HG03159 (cell line): Measurements from ENCODE around the gene EXPH5.
A peak's percentile ranks its signal among the peaks of the same experiment; 100 is the strongest.
"Not testable (repeated sequence)": the region's sequence is repeated elsewhere in the genome, so short reads cannot be mapped to it uniquely, and the experiment has no call there.

Experiments used
- ATAC-seq: cut with Tn5 transposase; IDR thresholded peaks from one replicate; pipeline ENCODE4 v1.9.1; 2021; ENCODE audit warnings: mild to moderate bottlenecking, moderate library complexity; ENCODE audit not compliant: unreplicated experiment

The EXPH5 gene

DNA sequence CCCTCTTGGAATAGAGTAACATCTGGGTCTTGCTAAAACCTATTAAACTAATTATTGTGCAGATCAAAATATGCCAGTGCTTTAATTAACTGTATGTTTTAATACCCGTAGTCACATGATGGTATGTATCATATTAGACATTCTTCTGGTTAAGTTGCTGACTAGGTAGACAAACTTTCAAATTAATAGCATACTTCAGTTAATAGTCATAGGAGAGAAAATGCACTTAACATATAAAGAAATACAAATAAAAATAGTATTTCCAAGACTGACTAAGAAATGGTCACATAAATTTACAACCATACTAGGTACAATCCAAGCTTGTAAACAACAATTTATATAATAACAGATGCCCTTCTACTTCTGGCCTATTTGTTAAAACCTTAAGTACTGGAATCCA, 7.6 kb upstream of the EXPH5 start:
- ATAC-seq = no peak

DNA sequence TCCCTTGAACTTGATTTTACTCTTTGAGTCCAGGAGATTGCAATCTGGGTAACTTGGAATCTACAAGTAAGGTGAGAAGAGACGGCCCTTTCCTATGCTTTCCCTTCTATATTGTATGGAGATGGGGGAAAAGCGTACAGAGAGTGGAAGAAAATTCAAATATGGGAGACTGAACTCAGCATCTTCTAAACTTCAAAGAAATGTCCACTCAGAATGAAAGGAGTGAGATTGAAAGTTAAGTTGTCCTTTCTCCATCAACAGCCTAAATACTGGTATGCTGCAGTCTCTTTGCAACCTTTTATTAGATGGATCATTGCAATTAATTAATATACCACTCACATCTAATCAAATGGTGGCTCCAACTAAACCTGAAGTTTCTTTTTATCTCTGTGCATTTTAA, 6.4 kb upstream of the EXPH5 start:
- ATAC-seq = no peak

DNA sequence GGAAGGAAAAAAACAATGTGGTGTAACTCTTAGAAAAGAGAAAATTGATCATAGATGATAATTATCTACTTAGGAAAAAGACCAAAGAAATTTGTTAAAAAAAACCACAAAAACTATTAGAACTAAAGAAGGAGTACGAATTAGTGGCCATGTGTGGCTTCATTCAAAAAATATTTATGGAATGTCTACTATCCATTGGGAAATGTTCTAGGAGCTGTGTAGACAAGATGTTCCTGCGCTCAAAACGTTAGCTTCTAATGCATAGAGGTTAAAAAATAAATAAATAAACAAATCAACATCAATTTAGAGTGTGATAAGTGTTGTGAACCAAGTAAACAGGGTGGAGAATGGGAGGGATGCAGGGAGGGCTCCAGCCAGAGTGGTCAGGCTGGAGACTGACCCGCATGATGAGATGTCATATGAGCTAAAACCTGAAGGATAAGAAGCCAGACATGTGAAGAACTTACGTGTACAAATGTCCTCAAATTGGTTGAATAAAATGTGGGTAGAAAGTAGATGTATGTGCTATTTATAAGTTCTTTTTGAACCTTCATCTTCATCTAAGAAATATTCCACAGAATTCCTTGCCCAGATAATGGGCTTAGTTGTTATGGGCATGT, 4.3 kb upstream of the EXPH5 start:
- ATAC-seq = no peak

DNA sequence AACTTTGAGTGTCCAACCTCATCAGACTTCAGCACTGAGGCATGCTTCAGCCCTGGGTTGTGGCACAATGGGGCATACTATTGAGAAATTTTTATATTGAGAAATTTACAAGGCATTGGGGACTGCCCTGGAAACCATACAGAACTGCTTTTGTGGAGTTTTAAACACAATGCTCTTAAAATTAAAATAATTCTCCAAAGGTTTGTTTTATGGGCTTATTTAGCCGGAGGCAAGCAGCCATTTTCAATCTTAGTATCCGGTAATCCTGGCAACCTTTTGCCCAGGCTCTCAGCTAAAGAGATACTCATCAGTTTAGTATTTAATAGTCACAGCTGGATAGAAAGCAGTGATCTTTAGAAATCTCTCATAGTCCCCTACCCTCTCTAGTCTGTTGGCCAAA, 3.1 kb upstream of the EXPH5 start:
- no peak for ATAC-seq

- ATAC-seq = no peak
Observed at GRCh38 chr11:108593923-108594434, 411 bp upstream of the EXPH5 start.

DNA sequence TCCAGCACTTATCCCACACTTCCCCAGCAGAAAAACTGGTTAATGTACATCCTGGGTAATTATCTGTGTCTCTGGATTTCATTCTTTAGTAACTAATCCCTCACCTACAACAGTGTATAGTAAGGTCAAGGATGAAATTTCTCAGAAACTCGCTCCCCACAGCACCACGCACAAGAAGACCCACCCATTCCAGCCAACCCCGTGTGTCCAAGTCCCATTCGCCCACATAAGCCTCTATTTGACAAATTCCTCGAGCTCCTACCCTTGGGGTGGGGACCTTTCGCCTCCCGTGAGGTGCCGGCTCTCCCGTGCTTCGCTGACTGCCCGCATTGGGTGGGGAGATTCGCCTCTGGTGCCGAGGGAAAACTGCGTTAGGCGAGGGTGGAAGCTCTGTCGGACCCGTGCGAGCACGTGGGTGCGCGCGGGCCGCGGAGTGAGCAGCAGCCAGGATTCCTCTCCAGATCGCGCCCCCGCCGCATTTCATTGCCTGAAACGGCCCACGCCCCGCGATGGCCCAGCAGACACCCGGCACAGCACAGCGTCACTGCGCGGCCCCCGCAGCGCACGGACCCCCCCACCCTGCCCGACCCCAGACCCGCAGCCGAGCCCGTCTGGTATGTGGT, 866 bp downstream of the EXPH5 start:
- ATAC-seq = peak; percentile 17

GRCh38 chr11:108591893-108592292, 1.7 kb downstream of the EXPH5 start:
- no peak for ATAC-seq

DNA sequence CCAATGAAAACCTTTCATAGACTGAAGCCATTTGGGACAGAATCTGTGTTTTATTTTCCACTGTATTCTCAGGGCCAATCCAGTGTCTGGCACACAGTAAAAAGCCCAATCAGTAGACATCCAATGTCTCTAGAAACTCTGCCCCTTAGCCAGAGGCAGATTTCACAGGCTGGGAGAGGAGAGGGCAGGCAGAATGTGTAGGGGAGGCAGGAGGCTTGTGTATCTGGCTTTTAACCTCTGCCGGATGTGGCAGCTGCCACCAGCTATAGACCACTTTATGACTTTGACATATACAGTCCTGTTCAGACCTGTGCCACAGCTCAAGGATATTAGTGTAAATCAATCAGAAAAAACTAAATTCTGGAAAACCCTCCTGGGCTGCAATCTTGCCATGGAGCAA, 4.4 kb downstream of the EXPH5 start:
- ATAC-seq = no peak

- ATAC-seq = no peak
Observed at GRCh38 chr11:108588287-108588686, 5.3 kb downstream of the EXPH5 start.

- ATAC-seq = peak; percentile 54
Observed at GRCh38 chr11:108587109-108587508, 6.5 kb downstream of the EXPH5 start.

DNA sequence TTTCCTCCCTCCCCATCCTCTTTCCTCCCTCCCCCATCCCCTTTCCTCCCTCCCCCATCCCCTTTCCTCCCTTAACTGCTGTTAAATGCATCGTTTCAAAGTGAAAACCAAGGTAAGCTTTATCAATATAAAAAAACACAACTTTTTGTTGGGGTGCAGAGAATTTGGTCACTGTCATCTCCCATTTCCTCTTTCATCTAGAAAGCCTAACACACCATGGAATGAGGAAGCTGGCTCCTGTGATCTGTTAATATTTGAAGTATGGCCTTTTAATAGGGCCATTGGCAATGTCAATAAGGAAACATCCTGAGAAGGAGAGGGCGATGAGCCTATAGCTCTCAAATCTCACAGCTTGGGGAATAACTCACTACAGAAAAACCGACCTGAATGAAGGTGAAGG, 7.0 kb downstream of the EXPH5 start:
- peak; percentile 23 for ATAC-seq

GRCh38 chr11:108586185-108586584, 7.4 kb downstream of the EXPH5 start:
- ATAC-seq = not testable (repeated sequence)

DNA sequence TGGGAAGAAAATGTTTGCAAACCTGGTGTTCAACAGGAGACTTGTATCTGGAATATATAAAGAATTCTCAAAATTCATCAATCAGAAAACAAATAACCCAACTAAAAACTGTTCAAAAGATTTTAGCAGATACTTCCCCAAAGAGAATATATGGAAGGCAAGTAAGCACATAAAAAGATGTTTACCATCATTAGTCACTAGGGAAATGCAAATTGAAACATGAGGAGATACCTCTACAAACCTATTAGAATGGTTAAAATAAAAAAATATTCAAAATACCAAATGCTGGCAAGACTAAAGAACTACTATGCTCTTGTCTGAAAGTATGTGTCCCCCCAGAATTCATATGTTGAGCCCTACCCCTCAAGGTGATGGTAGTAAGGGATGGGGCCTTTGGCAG, 8.6 kb downstream of the EXPH5 start:
- no peak for ATAC-seq

- no peak for ATAC-seq
Observed at GRCh38 chr11:108580645-108581044, 12.9 kb downstream of the EXPH5 start.

DNA sequence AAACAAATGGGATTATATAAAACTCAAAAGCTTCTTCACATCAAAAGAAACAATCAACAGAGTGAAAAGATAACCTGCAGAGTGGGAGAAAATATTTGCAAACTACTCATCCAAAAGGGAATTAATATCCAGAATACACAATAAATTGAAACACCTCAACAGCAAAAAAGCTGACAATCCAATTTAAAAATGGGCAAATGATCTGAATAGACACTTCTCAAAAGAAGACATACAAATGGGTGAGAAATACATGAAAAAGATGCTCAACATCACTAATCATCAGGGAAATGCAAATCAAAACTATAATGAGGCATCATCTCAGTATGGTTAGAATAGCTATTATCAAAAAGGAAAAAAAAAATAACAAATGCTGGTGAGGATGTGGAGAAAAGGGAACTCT, 13.5 kb downstream of the EXPH5 start:
- no peak for ATAC-seq

- no peak for ATAC-seq
Observed at GRCh38 chr11:108576523-108576922, 17.0 kb downstream of the EXPH5 start.

DNA sequence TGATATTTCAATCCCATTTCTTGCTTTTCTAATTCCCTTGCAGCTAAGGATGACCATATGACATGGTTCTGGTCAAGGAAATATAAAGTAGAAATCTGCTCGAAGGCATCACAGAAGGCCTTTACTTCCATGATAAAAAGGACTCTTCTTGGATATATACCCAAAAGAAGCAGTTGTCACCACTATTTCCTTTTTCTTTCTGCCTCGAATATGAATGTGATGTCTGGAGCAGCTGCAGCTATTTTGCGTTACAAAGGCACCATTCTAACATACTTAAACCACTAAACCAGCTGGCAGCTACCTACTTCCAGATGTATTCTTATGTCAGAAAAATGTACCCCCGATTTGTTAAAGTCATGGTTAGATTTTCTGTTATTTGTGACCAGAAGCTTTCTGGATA, 18.9 kb downstream of the EXPH5 start:
- no peak for ATAC-seq

- no peak for ATAC-seq
Observed at GRCh38 chr11:108571001-108571400, 22.6 kb downstream of the EXPH5 start.

GRCh38 chr11:108569896-108570295, 23.7 kb downstream of the EXPH5 start:
- ATAC-seq = no peak

DNA sequence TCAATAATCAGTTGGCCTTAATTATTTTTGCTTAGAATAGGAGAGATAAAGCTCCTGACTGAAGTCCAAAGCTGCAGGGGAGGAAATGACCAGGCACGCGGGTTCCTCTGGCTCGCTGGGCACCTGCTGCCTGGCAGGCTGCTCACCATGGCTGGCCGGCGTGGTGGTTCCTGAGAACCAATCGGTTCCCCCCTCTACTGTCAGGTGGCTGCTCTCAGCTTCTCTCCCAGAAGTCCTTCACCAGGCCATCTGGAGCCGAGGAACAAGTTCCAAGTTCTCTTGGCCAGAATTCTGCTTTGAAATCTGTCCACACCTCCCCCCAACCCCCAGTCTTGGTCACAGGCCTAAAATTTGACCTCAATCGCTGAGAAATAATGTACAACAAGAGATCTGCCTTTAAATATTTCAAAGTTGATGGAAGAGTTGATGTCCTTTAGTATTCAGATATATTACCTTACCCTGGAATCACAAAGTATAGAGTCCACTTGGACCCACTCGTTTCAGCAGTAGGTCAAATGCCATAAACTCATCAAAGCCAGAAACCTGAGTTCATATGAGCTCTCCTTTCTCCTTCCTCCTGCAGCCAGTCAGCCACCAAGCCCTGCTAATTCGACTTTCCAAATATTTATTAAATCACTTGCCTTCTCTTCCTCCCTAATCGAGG, 25.2 kb downstream of the EXPH5 start:
- ATAC-seq = no peak

GRCh38 chr11:108565653-108566052, 27.9 kb downstream of the EXPH5 start:
- no peak for ATAC-seq
